Measurements from ENCODE around the gene ANO5. TPM values are rescaled to one million over a fixed set of nuclear protein-coding genes. Genes with fewer than 3 reads are reported as not detected.
A peak's percentile ranks its signal among the peaks of the same experiment; 100 is the strongest.

ANO5 gene, protein sequence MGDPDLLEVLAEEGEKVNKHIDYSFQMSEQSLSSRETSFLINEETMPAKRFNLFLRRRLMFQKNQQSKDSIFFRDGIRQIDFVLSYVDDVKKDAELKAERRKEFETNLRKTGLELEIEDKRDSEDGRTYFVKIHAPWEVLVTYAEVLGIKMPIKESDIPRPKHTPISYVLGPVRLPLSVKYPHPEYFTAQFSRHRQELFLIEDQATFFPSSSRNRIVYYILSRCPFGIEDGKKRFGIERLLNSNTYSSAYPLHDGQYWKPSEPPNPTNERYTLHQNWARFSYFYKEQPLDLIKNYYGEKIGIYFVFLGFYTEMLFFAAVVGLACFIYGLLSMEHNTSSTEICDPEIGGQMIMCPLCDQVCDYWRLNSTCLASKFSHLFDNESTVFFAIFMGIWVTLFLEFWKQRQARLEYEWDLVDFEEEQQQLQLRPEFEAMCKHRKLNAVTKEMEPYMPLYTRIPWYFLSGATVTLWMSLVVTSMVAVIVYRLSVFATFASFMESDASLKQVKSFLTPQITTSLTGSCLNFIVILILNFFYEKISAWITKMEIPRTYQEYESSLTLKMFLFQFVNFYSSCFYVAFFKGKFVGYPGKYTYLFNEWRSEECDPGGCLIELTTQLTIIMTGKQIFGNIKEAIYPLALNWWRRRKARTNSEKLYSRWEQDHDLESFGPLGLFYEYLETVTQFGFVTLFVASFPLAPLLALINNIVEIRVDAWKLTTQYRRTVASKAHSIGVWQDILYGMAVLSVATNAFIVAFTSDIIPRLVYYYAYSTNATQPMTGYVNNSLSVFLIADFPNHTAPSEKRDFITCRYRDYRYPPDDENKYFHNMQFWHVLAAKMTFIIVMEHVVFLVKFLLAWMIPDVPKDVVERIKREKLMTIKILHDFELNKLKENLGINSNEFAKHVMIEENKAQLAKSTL
- total RNA-seq: under 1 TPM in 1 of 2 experiments, not detected in 1; 0.02 TPM

DNA sequence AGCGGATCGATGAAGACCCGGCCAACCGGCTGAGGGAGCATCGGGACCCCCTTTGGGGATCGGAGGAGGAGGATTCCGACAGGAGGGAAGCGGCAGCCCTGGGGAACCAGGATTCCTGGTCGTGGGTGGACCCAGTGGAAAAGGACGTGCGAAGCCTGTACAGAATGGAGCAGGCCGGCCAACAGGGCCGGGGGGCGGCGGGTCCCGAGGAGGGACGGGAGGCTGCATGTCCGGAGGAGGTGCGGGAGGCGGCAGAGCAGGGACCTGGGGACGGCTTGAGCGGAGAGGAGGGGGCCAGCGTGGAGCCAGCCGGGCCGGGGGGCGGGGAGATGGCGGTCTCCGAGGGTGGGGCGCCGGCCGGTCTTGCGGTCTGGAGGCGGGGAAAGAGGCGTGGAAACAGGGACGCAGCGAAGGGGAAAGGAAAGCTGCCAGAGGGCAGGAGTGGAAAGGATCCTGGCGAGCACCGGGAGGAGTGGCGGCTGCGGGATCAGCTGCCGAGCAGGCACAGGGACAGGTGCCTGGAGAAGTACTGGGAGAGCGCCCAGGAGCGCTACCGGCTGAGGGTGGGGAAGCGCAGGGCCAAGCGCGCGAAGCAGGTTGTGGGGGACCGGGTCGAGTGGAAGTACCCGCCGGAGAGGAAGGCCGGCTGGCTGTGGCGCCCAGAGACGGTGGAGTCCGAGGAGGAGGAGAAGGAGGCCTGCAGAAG lies at the start of gene ANO5:
ANO5 (plus strand) TSS at position 444 of the 706 bp plus-strand sequence. CDS start 408 bp downstream, outside the sequence.
- H3K9me3 Mint-ChIP-seq: no peaks in the 10 kb centered on the region
- H3K27ac Mint-ChIP-seq: no peak within 1 kb of the TSS
- no peak for DNase-seq
- H3K4me1 Mint-ChIP-seq (ENCODE audit: low read depth): peaks cover 8% of the 10 kb centered on the region
- no peaks in the 10 kb centered on the region for H3K36me3 Mint-ChIP-seq
- CTCF ChIA-PET: no interaction called here
- H3K27me3 Mint-ChIP-seq: peaks cover 33% of the 10 kb centered on the region
- POLR2A ChIA-PET: no interaction called here
- intact Hi-C loops (cut with micrococcal nuclease): no loop called here
- H3K4me3 Mint-ChIP-seq: peak within 1 kb of the TSS; percentile 16

DNA sequence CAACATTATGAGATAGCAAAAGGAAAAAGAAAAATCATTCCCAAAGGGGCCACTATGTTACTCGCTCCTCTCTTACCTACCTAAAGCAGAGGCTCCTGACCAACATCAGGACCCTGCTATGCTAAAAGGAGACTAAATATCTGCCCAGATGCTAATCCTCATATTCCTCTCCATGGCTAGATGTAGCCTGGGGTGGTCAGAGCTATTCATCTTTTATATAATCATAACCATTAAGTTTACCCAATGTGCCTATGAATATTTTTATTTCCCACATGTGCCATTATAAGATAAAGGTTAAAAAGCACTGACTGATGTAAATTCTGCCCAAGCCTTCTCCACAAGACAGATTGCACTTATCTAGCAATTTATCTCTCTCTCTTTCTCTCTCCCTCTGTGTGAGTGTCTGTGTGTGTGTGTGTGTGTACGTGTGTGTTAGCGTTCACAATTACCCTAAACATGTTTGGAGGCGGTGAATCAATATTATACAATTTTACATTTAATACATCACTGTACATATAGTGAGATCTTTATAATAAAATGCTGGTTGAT lies 41.2 kb upstream of the ANO5 start:
- H3K4me3 Mint-ChIP-seq: no peak overlapping the region
- no peaks in the 10 kb centered on the region for H3K36me3 Mint-ChIP-seq
- peaks cover 3% of the 10 kb centered on the region for H3K9me3 Mint-ChIP-seq
- POLR2A ChIA-PET: no interaction called here
- H3K4me1 Mint-ChIP-seq (ENCODE audit: low read depth): no peaks in the 10 kb centered on the region
- no peaks in the 10 kb centered on the region for H3K27me3 Mint-ChIP-seq
- intact Hi-C loops (cut with micrococcal nuclease): no loop called here
- no peak overlapping the region for H3K27ac Mint-ChIP-seq
- no peak for DNase-seq
- CTCF ChIA-PET: no interaction called here

DNA sequence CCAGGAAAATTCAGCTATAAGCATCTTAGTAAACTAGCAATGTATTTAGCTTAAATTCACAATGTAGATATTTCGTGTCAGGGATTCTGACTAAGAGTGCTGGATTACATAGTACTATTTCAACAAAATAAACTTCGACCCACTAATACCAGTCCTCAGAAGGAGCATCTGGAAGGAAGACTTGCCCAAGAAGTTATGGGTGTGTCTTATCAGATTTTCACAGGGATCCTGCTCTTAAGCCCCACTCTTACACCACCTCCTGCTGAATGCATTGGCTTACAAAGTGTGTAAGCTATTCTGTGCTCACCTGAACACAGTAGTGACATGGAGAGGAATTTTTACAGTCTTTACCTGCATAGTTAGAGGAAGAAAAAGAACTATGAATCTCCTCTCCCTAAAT lies 35.4 kb upstream of the ANO5 start:
- no peak overlapping the region for H3K27ac Mint-ChIP-seq
- no peaks in the 10 kb centered on the region for H3K4me1 Mint-ChIP-seq (ENCODE audit: low read depth)
- CTCF ChIA-PET: no interaction called here

DNA sequence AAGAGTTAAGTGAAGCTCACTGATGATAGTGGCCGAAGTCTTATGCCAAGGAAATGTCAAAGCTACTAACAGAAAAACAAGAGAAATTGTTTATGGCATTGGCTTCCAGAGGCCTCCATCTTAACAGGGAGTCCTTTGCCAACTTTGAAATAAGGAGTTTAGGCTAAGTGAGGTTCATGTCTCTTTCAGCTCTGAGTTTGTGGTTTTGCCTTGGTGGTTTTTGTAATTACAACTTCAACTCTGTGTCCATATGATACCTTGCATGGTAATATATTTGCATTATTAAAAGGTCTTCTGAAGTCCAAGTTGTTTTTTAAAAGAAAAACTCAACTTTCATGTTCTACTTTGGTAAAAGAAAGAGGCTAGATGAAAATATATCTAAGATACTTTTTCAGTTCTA lies 31.4 kb upstream of the ANO5 start:
- ChIA-PET CTCF (no interaction called here), POLR2A (no interaction called here)
- Mint-ChIP-seq H3K9me3 (no peaks in the 10 kb centered on the region), H3K4me3 (no peak overlapping the region), H3K4me1 (ENCODE audit: low read depth) (no peaks in the 10 kb centered on the region), H3K36me3 (no peaks in the 10 kb centered on the region), H3K27me3 (no peaks in the 10 kb centered on the region), H3K27ac (no peak overlapping the region)
- intact Hi-C loops (cut with micrococcal nuclease): no loop called here
- no peak for DNase-seq

More for the DNA sequence above, 35.4 kb upstream of the ANO5 start:
- POLR2A ChIA-PET: no interaction called here
- Mint-ChIP-seq H3K4me3 (no peak overlapping the region), H3K27me3 (no peaks in the 10 kb centered on the region), H3K36me3 (no peaks in the 10 kb centered on the region), H3K9me3 (no peaks in the 10 kb centered on the region)
- intact Hi-C loops (cut with micrococcal nuclease): no loop called here
- no peak for DNase-seq

DNA sequence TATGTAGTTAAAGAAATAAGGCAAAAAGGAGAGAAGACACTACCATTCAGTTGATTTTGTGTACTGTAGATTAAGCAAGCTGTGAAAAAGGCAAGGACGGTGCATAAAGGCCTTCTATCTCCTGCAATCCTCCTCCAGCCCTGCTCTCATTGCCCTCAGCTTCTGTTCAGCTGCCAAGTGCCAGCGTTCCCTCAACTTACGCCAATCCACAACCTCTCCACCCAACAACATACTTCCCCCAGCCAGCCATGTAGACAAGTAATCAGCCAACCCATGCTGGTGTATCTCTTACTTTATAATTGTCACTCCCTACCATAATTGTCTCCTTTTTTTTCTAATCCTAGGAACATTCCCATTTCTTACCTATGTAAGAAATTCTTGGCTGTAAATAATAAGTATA lies 30.1 kb upstream of the ANO5 start:
- CTCF ChIA-PET: no interaction called here
- no peak overlapping the region for H3K4me3 Mint-ChIP-seq
- intact Hi-C loops (cut with micrococcal nuclease): no loop called here

DNA sequence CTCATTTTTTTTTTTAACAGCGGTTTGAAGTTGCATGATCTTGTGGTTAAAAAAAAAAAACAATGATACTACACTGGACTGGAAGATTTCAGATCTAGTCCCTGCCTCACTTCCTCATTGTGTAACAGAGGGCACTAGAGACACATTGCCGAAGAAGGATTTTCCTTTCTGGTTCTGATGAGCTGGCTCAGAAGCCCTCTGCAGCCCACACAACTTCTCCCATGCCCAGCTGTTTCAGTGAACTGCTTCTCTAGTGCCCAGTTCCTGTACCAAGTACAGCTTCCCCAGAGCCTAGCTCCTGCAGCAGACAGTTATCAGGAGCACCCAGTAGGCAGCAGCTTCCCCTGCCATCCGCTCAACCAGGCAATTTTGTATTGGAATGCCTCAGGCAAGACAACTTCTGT lies 29.5 kb upstream of the ANO5 start:
- no peaks in the 10 kb centered on the region for H3K36me3 Mint-ChIP-seq
- CTCF ChIA-PET: no interaction called here
- H3K4me3 Mint-ChIP-seq: no peak overlapping the region
- intact Hi-C loops (cut with micrococcal nuclease): no loop called here
- H3K9me3 Mint-ChIP-seq: no peaks in the 10 kb centered on the region
- POLR2A ChIA-PET: interaction anchor here (0.6 kb wide), 1 partner anchor 368 kb away, joined by 3 read pairs; no protein-coding TSS in a partner anchor
- no peaks in the 10 kb centered on the region for H3K27me3 Mint-ChIP-seq
- no peaks in the 10 kb centered on the region for H3K4me1 Mint-ChIP-seq (ENCODE audit: low read depth)
- no peak for DNase-seq
- H3K27ac Mint-ChIP-seq: no peak overlapping the region

More for the DNA sequence above, 30.1 kb upstream of the ANO5 start:
- DNase-seq: no peak
- Mint-ChIP-seq H3K27me3 (no peaks in the 10 kb centered on the region), H3K27ac (no peak overlapping the region), H3K36me3 (no peaks in the 10 kb centered on the region), H3K9me3 (no peaks in the 10 kb centered on the region), H3K4me1 (ENCODE audit: low read depth) (no peaks in the 10 kb centered on the region)
- POLR2A ChIA-PET: no interaction called here

DNA sequence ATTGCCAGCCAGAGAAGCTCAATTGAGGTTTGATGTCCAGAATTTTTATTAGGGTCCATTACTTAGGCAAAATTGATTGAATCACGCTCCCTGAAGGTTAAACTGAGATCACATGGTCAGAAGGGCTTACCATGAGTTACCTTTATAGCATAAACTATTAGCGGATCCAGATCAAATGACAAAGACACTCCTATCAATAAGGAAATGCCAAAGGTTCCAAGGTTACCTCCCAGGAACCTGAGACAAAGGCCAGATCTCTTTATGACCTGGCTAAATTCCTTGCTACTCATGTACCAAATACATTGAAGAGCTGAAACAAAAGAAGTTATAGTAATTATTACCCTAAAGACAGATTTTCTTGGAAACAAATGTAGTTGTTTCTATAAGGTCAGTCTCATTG lies 27.8 kb upstream of the ANO5 start:
- POLR2A ChIA-PET: no interaction called here
- Mint-ChIP-seq H3K27me3 (no peaks in the 10 kb centered on the region), H3K4me3 (no peak overlapping the region), H3K27ac (no peak overlapping the region), H3K36me3 (no peaks in the 10 kb centered on the region), H3K4me1 (ENCODE audit: low read depth) (no peaks in the 10 kb centered on the region), H3K9me3 (no peaks in the 10 kb centered on the region)
- no peak for DNase-seq
- CTCF ChIA-PET: no interaction called here
- intact Hi-C loops (cut with micrococcal nuclease): no loop called here

DNA sequence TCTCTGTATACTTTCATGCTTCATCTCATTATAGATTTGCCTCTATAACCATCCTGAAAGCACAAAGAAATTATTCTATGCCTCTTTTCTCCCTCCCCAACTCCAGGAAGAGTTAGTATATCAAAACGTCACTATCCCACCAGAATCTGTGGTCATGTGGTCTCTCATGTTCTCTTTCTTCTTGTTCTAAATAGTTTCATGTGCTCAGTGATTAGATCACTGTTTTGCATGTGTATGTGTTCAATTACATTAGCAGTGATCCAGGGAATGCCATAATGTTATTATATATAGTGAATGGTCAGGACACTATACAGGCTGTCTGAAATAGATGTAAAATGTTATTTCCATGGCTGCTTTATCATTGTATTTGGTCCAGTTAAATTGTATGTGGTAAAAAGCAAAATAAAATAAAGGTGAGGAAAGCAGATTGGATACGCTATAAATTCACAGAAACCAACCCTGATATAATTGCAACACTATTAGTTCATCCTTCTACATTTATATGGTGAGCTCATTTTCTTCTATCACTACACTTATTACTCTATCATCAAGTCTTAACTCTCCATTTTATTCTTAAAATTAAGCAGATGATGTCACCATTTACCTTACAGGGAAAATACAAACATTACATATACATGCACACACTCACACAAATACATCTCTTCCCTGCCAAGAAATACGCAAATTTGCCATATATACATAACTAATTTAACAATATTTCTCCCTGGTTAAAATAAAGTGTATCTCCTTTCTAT lies 26.9 kb upstream of the ANO5 start:
- no peak for DNase-seq
- no peaks in the 10 kb centered on the region for H3K9me3 Mint-ChIP-seq
- H3K27me3 Mint-ChIP-seq: no peaks in the 10 kb centered on the region
- no peaks in the 10 kb centered on the region for H3K36me3 Mint-ChIP-seq
- H3K4me3 Mint-ChIP-seq: no peak overlapping the region
- ChIA-PET POLR2A (no interaction called here), CTCF (no interaction called here)
- H3K4me1 Mint-ChIP-seq (ENCODE audit: low read depth): no peaks in the 10 kb centered on the region
- intact Hi-C loops (cut with micrococcal nuclease): no loop called here
- H3K27ac Mint-ChIP-seq: no peak overlapping the region

DNA sequence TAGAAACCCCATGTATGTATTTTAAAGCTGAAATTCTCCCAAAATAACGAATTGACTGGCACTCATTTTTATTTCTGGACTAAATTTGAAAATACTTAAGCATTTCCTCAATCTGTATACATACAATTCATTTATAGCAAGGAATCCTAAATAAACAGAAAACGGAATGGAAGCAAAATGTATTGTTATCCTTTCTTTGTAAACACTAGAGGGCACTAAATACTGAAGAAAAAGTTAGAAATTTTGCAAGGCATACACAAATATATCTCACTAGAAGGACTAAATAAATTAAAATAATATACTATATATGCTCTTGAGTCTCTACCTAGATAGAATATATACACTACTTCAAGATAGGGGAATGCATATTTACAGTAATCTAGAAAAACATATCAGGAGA lies 23.1 kb upstream of the ANO5 start:
- H3K27ac Mint-ChIP-seq: no peak overlapping the region
- POLR2A ChIA-PET: no interaction called here
- no peaks in the 10 kb centered on the region for H3K27me3 Mint-ChIP-seq
- no peak overlapping the region for H3K4me3 Mint-ChIP-seq
- intact Hi-C loops (cut with micrococcal nuclease): no loop called here
- DNase-seq: no peak
- no peaks in the 10 kb centered on the region for H3K4me1 Mint-ChIP-seq (ENCODE audit: low read depth)
- CTCF ChIA-PET: interaction anchor here (1.4 kb wide), 1 partner anchor 135 kb away, joined by 3 read pairs; no protein-coding TSS in a partner anchor
- H3K9me3 Mint-ChIP-seq: no peaks in the 10 kb centered on the region
- H3K36me3 Mint-ChIP-seq: no peaks in the 10 kb centered on the region

DNA sequence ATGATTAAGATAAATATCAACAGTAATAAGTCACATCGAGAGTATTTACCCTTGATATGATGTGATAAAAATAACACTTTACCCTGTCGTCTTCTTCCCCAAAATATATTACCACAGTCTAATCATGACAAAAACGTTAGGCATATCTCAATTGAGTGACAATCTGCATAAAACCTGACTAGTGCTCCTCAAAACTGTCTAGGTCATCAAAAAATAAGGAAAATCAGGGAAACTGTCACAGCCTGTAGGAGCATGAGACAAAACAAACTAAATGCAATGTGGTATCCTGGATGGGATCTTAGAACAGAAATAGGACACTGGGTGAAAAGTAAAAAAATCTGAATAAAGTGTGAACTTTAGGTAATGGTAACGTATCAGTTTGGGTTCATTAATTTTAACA lies 19.4 kb upstream of the ANO5 start:
- intact Hi-C loops (cut with micrococcal nuclease): no loop called here
- DNase-seq: no peak
- H3K4me1 Mint-ChIP-seq (ENCODE audit: low read depth): no peaks in the 10 kb centered on the region
- ChIA-PET CTCF (no interaction called here), POLR2A (no interaction called here)
- no peak overlapping the region for H3K4me3 Mint-ChIP-seq
- no peak overlapping the region for H3K27ac Mint-ChIP-seq
- no peaks in the 10 kb centered on the region for H3K36me3 Mint-ChIP-seq
- H3K9me3 Mint-ChIP-seq: no peaks in the 10 kb centered on the region
- H3K27me3 Mint-ChIP-seq: no peaks in the 10 kb centered on the region

DNA sequence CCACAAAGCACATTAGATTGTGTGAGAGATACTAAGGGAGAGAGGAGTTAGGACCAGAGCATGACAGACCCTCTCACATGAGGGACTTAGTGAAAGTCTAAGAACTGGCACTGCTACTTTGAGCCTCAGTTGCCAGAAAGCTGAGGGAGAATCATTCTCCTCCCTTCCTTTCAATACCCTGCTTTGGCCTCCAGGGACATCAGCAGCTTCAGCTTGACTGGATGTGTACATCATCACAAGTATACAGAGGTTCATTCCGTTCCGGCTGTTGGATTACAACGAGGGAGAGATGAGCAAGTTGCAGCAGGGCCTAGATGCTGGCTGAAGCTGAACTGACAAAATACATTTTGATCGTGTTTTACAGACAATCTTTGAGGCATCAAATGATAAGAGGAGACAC lies 15.7 kb upstream of the ANO5 start:
- H3K27me3 Mint-ChIP-seq: no peaks in the 10 kb centered on the region
- ChIA-PET CTCF (no interaction called here), POLR2A (no interaction called here)
- no peaks in the 10 kb centered on the region for H3K36me3 Mint-ChIP-seq
- H3K9me3 Mint-ChIP-seq: no peaks in the 10 kb centered on the region
- no peak overlapping the region for H3K27ac Mint-ChIP-seq
- intact Hi-C loops (cut with micrococcal nuclease): no loop called here
- no peak overlapping the region for H3K4me3 Mint-ChIP-seq
- H3K4me1 Mint-ChIP-seq (ENCODE audit: low read depth): no peaks in the 10 kb centered on the region
- DNase-seq: no peak

DNA sequence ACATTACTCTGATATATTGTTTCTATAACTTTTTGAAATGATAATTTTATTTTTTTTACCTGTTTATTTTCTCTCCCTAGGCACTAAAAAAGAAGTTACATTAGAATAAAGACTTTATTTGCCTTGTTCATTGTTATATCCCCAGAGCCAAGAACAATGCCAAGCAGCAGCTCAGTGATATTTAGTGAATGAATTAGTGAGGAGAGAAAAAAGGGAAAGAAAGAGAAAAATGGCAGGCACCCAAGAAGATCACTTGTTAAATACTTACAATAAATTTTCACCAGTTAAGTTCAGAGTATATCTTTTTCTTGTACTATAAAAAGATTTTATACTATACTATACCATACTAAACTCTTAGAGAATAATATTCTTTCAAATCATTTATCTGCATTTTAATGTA lies 13.3 kb upstream of the ANO5 start:
- intact Hi-C loops (cut with micrococcal nuclease): no loop called here
- H3K27ac Mint-ChIP-seq: no peak overlapping the region
- DNase-seq: no peak
- ChIA-PET CTCF (no interaction called here), POLR2A (no interaction called here)
- H3K9me3 Mint-ChIP-seq: no peaks in the 10 kb centered on the region
- no peaks in the 10 kb centered on the region for H3K4me1 Mint-ChIP-seq (ENCODE audit: low read depth)
- H3K4me3 Mint-ChIP-seq: no peak overlapping the region
- no peaks in the 10 kb centered on the region for H3K36me3 Mint-ChIP-seq
- H3K27me3 Mint-ChIP-seq: no peaks in the 10 kb centered on the region

All from activated CD4-positive, alpha-beta memory T cell treated with anti-CD3 and anti-CD28 coated beads for 36 hours (primary cell).